ENCODE measurements around the gene HSPB7.
"Not testable (repeated sequence)": the region's sequence is repeated elsewhere in the genome, so short reads cannot be mapped to it uniquely, and the experiment has no call there.

Gene HSPB7

GRCh38 chr1:16021681-16022080 lies 3.8 kb upstream of the HSPB7 start, which contains the start of gene CLCNKA:
Gene CLCNKA, plus strand, starts transcription at chr1:16022036. Its CDS starts 584 bp downstream, at chr1:16022620.
- DNase-seq (ENCODE audit: low read depth): no peak

- not testable (repeated sequence) for DNase-seq (ENCODE audit: low read depth)
These were observed 3.0 kb upstream of the HSPB7 start for GRCh38 chr1:16020878-16021277.

GRCh38 chr1:16020325-16020724 lies 2.5 kb upstream of the HSPB7 start:
- no peak for DNase-seq (ENCODE audit: low read depth)

- DNase-seq (ENCODE audit: low read depth): no peak
These were observed 1.9 kb upstream of the HSPB7 start for GRCh38 chr1:16019644-16020277.

GRCh38 chr1:16018749-16019643 lies 1.2 kb upstream of the HSPB7 start:
- no peak for DNase-seq (ENCODE audit: low read depth)

- DNase-seq (ENCODE audit: low read depth): no peak
These were observed 465 bp upstream of the HSPB7 start for GRCh38 chr1:16018308-16018707.

- DNase-seq (ENCODE audit: low read depth): no peak
These were observed 775 bp downstream of the HSPB7 start for GRCh38 chr1:16017076-16017460.

- no peak for DNase-seq (ENCODE audit: low read depth)
These were observed 1.6 kb downstream of the HSPB7 start for GRCh38 chr1:16015960-16016901.

- DNase-seq (ENCODE audit: low read depth): no peak
These were observed 2.4 kb downstream of the HSPB7 start for GRCh38 chr1:16015491-16015890.

GRCh38 chr1:16014509-16015482 lies 3.0 kb downstream of the HSPB7 start:
- no peak for DNase-seq (ENCODE audit: low read depth)

- no peak for DNase-seq (ENCODE audit: low read depth)
These were observed 4.0 kb downstream of the HSPB7 start for GRCh38 chr1:16013908-16014258.

- peak; percentile 18 for DNase-seq (ENCODE audit: low read depth)
These were observed 4.5 kb downstream of the HSPB7 start for GRCh38 chr1:16013220-16013907.

- DNase-seq (ENCODE audit: low read depth): no peak
These were observed 5.1 kb downstream of the HSPB7 start for GRCh38 chr1:16012590-16013219.

GRCh38 chr1:16011936-16012589 lies 5.8 kb downstream of the HSPB7 start:
- no peak for DNase-seq (ENCODE audit: low read depth)

GRCh38 chr1:16010837-16011236 lies 7.0 kb downstream of the HSPB7 start:
- no peak for DNase-seq (ENCODE audit: low read depth)

GRCh38 chr1:16009678-16010077 lies 8.2 kb downstream of the HSPB7 start:
- DNase-seq (ENCODE audit: low read depth): no peak

GRCh38 chr1:16009030-16009460 lies 8.8 kb downstream of the HSPB7 start:
- peak; percentile 59 for DNase-seq (ENCODE audit: low read depth)

GRCh38 chr1:16007671-16008341 lies 10.0 kb downstream of the HSPB7 start:
- DNase-seq (ENCODE audit: low read depth): no peak

Data from activated T-helper 9 cell treated with anti-CD3 and anti-CD28 coated beads, Interleukin-2, amount 50 U/mL, for 16 hours (primary cell).